GM12864 (cell line): ENCODE measurements around the gene RRM2.

Experiments used
- DNase-seq: peaks from one replicate; pipeline ENCODE4 v3.0.0-alpha.2; 2011; ENCODE audit warnings: low read depth
- H3K4me3 ChIP-seq: 2 replicates; pipeline ENCODE4 v1.5.1; 2011; ENCODE audit warnings: mild to moderate bottlenecking, low read depth, low read length, control low read depth
- TF ChIP-seq, protein P1 (sequence below): IDR thresholded peaks from 2 replicates; pipeline ENCODE4 v1.5.1; 2011; ENCODE audit warnings: low read depth, mild to moderate bottlenecking, moderate library complexity, low read length, control low read depth, inconsistent platforms; ENCODE audit errors: missing control alignments

RRM2 gene

GRCh38 chr2:10083692-10084211, 38.8 kb upstream of the RRM2 start:
- DNase-seq = peak; percentile 74
- H3K4me3 ChIP-seq = no peak overlapping the region; the same call in 1 of the 2 replicates
- TF ChIP-seq, protein P1, sequence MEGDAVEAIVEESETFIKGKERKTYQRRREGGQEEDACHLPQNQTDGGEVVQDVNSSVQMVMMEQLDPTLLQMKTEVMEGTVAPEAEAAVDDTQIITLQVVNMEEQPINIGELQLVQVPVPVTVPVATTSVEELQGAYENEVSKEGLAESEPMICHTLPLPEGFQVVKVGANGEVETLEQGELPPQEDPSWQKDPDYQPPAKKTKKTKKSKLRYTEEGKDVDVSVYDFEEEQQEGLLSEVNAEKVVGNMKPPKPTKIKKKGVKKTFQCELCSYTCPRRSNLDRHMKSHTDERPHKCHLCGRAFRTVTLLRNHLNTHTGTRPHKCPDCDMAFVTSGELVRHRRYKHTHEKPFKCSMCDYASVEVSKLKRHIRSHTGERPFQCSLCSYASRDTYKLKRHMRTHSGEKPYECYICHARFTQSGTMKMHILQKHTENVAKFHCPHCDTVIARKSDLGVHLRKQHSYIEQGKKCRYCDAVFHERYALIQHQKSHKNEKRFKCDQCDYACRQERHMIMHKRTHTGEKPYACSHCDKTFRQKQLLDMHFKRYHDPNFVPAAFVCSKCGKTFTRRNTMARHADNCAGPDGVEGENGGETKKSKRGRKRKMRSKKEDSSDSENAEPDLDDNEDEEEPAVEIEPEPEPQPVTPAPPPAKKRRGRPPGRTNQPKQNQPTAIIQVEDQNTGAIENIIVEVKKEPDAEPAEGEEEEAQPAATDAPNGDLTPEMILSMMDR = no peak

GRCh38 chr2:10084223-10084865, 38.2 kb upstream of the RRM2 start:
- TF ChIP-seq, protein P1 = no peak
- H3K4me3 ChIP-seq = no peak overlapping the region
- no peak for DNase-seq

DNA sequence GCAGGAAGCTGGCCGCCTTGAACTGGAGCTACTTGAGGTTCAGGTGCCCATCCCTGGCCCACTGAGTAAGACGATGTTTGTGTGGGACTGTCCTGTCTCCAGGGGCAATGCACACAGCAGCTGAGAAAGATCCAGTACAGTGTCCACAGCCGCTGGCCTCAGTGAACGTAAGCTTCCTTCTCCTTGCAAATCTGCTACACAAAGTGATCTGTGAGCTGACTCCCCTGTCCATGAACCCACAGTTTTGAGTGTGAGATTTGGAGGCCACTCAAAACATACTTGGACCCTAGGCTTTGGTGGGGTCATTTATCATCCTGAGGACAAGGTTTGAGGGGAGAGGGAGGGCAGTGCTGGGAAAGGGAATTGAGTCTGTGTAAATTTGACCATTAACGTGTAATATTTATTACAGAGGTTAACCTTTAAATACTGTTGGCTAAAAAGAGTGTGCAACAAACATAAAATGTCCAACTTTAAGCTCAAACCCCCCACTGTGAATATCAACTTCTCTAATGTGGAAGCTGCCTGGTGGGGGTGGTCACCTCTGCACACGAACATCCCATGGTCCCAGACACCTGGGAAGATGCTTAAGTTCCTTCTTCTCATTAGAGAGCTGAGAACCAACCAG, 37.4 kb upstream of the RRM2 start:
- DNase-seq = no peak
- no peak overlapping the region for H3K4me3 ChIP-seq
- TF ChIP-seq, protein P1 = no peak

- no peak overlapping the region for H3K4me3 ChIP-seq
- no peak for DNase-seq
- TF ChIP-seq, protein P1 = no peak
These were observed 36.9 kb upstream of the RRM2 start for GRCh38 chr2:10085668-10086059.

GRCh38 chr2:10086950-10087349, 35.6 kb upstream of the RRM2 start:
- H3K4me3 ChIP-seq = no peak overlapping the region
- DNase-seq = no peak
- TF ChIP-seq, protein P1 = no peak

GRCh38 chr2:10087360-10087759, 35.2 kb upstream of the RRM2 start:
- no peak overlapping the region for H3K4me3 ChIP-seq
- no peak for DNase-seq
- TF ChIP-seq, protein P1 = no peak

- TF ChIP-seq, protein P1 = no peak
- H3K4me3 ChIP-seq = no peak overlapping the region
- no peak for DNase-seq
These were observed 32.9 kb upstream of the RRM2 start for GRCh38 chr2:10089565-10090190.
